ENCODE results near the gene TSHZ2. TPM values are rescaled to one million over a fixed set of nuclear protein-coding genes. Genes with fewer than 3 reads are reported as not detected.

The TSHZ2 gene
- total RNA-seq, 1 experiment from 2014 or later = 0.07 TPM

DNA sequence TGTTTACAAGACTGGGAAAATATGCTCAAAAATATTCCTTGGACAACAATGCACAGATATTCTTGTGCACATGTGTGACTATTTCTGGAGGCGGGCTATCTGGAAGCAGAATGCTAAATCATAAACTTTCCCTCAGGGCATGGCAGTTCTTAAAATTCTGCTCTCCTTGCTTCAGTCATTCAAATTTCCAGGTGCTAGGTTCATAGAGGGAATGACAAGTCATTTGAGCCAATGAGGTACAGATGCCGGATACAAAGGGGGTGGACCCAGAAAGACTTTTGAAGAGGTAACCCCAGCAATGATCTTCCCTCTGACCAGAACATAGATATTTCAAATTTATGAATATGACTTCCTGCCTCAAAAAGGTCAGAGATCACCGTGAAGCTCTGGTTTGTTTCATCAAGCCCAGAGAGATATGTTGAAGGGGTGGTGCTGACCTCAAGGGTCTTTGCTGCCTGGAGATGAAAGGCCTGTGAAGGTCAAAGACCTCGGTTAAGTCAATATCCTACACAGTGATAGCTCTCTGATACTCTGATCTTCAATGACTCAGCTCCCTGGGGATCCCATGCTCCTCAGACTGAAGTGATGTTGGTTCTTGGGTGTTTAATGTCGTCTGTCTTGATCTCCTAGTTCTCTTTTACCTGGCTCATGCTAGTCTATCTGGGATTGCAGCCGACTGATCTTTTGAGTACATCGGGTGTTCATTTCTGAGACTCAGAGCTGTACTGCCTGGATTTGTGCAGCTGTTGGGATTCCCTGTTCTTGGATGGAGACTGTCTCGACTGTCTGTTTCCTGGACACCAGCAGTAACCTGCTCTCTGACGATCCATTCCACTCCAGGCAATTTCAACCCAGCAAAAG is 47.5 kb upstream of the TSHZ2 start:
- H3K9me3 ChIP-seq (ENCODE audit: control insufficient read depth, low read depth, low read length) = no peaks in the 10 kb centered on the region
- peaks cover 10 to 21% of the 10 kb centered on the region in 2 experiments for H3K4me1 Mint-ChIP-seq
- no peaks in the 10 kb centered on the region for H3K79me1 ChIP-seq (ENCODE audit: insufficient read depth, low read depth, low read length, poor library complexity, severe bottlenecking)
- no peak overlapping the region for H3T11ph ChIP-seq (ENCODE audit: low read length)
- H2BK15ac ChIP-seq (ENCODE audit: low read depth, low read length) = no peak overlapping the region
- H3K27ac Mint-ChIP-seq = no peak overlapping the region
- H3K23ac ChIP-seq (ENCODE audit: insufficient read length, low read depth, low read length) = no peak overlapping the region
- no peaks in the 10 kb centered on the region for H4K20me1 ChIP-seq (ENCODE audit: control insufficient read depth, insufficient read depth, insufficient read length)
- no peaks in the 10 kb centered on the region for H3K4me1 ChIP-seq (ENCODE audit: insufficient read depth, low read length)
- H3K27me3 ChIP-seq (ENCODE audit: insufficient read depth, low read length) = no peaks in the 10 kb centered on the region
- H2AK5ac ChIP-seq (ENCODE audit: insufficient read length, low read length) = no peak overlapping the region
- no peak overlapping the region for H2AFZ ChIP-seq (ENCODE audit: low read length)
- no peaks in the 10 kb centered on the region for H3K23me2 ChIP-seq (ENCODE audit: insufficient read length, low read depth, low read length, poor library complexity, severe bottlenecking)
- DNase-seq = no peak
- H2BK5ac ChIP-seq (ENCODE audit: insufficient read length, low read length) = no peak overlapping the region
- no peak overlapping the region for H2BK12ac ChIP-seq (ENCODE audit: insufficient read length, low read depth, low read length)
- no peak overlapping the region for H4K91ac ChIP-seq (ENCODE audit: insufficient read length, low read depth, low read length)
- H3K9me3 Mint-ChIP-seq = no peaks in the 10 kb centered on the region
- H3K56ac ChIP-seq (ENCODE audit: insufficient read length, low read depth, low read length) = no peak overlapping the region
- no peak overlapping the region for H3K4me3 Mint-ChIP-seq
- H4K8ac ChIP-seq (replicated peaks; ENCODE audit: insufficient read length, low read depth, low read length) = no peak overlapping the region
- H3K27ac ChIP-seq (ENCODE audit: insufficient read length, low read depth, low read length) = no peak overlapping the region
- no peak for TF ChIP-seq CTCF (conservative IDR thresholded peaks at IDR 0.05)
- no peak overlapping the region for H2BK20ac ChIP-seq (ENCODE audit: low read depth, low read length, poor library complexity, severe bottlenecking)
- no peak overlapping the region for H3K9ac ChIP-seq (ENCODE audit: extremely low read depth, insufficient read length, low read length)
- no CpG with 5 or more reads among the region's 9 CpGs for WGBS (ENCODE audit: extremely low coverage, insufficient read length, low lambda C conversion rate)
- no peak overlapping the region for H4K5ac ChIP-seq (ENCODE audit: insufficient read length, low read depth, low read length)
- H3K4me2 ChIP-seq (ENCODE audit: insufficient read depth, insufficient read length, low read length) = no peak overlapping the region
- no peaks in the 10 kb centered on the region for H3K36me3 Mint-ChIP-seq (ENCODE audit: insufficient read depth in 1 of 3, low read depth in 3 of 3)
- no peak overlapping the region for H3K14ac ChIP-seq (ENCODE audit: insufficient read depth, low read length)
- no peaks in the 10 kb centered on the region for H3K79me2 ChIP-seq (ENCODE audit: insufficient read depth, low read length)
- no peak overlapping the region for H2BK120ac ChIP-seq (ENCODE audit: low read depth, low read length, poor library complexity, severe bottlenecking)
- no peaks in the 10 kb centered on the region for H3K27me3 Mint-ChIP-seq (ENCODE audit: low read depth)
- H3K4ac ChIP-seq (ENCODE audit: low read depth, low read length) = no peak overlapping the region
- no peak overlapping the region for H3K18ac ChIP-seq (ENCODE audit: insufficient read length, low read depth, low read length)

Measured in H9 (cell line).